Fibroblast of the aortic adventitia (primary cell): ENCODE measurements around the gene RPS10. TPM values are rescaled to one million over a fixed set of nuclear protein-coding genes. Genes with fewer than 3 reads are reported as not detected.
"Not testable (repeated sequence)": the region's sequence is repeated elsewhere in the genome, so short reads cannot be mapped to it uniquely, and the experiment has no call there.

Experiments used
- DNase-seq: peaks from one replicate; pipeline ENCODE4 v3.0.0-alpha.2; 2010; ENCODE audit warnings: low read depth
- H3K4me3 ChIP-seq: 2 replicates; pipeline ENCODE4 v1.5.1; 2011; ENCODE audit warnings: low read depth, mild to moderate bottlenecking, control low read depth, low read length, moderate library complexity
- total RNA-seq: library from RNA; depleted of rRNA; stranded (reverse); fragments of >200 nt; gene quantifications from 2 replicates; pipeline ENCODE4 v1.2.3, GENCODE V29; 2012; ENCODE audit warnings: low replicate concordance
- TF ChIP-seq, protein P1 (sequence below): IDR thresholded peaks from 2 replicates; pipeline ENCODE4 v1.5.1; 2011; ENCODE audit warnings: mild to moderate bottlenecking, low read length, control low read depth, inconsistent platforms; ENCODE audit not compliant: insufficient read depth

RPS10 gene
- total RNA-seq, 1 donor: 2,945 TPM

DNA sequence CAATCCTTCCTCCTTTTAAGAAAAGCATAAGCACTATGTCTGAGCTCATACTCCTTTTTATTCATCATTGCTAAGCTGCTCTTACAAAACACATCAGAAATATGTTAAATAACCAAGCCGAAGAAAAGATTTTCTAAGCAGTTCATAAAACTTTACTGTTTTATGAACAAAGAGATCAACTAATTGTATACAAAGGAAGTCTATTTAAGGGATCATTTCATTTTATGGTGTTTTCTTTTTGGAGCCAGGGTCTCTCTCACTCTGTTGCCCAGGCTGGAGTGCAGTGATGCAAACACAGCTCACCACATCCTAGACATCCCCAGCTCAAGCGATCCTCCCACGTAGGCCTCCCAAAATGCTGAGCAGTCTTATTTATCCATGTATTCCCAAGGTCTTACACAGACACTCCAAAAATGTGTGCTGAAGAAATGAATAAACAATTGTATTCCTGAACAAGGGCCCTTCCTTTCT, 42.7 kb downstream of the RPS10 start:
- H3K4me3 ChIP-seq: no peak overlapping the region
- TF ChIP-seq, protein P1, sequence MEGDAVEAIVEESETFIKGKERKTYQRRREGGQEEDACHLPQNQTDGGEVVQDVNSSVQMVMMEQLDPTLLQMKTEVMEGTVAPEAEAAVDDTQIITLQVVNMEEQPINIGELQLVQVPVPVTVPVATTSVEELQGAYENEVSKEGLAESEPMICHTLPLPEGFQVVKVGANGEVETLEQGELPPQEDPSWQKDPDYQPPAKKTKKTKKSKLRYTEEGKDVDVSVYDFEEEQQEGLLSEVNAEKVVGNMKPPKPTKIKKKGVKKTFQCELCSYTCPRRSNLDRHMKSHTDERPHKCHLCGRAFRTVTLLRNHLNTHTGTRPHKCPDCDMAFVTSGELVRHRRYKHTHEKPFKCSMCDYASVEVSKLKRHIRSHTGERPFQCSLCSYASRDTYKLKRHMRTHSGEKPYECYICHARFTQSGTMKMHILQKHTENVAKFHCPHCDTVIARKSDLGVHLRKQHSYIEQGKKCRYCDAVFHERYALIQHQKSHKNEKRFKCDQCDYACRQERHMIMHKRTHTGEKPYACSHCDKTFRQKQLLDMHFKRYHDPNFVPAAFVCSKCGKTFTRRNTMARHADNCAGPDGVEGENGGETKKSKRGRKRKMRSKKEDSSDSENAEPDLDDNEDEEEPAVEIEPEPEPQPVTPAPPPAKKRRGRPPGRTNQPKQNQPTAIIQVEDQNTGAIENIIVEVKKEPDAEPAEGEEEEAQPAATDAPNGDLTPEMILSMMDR: no peak
- peak; percentile 44 for DNase-seq

DNA sequence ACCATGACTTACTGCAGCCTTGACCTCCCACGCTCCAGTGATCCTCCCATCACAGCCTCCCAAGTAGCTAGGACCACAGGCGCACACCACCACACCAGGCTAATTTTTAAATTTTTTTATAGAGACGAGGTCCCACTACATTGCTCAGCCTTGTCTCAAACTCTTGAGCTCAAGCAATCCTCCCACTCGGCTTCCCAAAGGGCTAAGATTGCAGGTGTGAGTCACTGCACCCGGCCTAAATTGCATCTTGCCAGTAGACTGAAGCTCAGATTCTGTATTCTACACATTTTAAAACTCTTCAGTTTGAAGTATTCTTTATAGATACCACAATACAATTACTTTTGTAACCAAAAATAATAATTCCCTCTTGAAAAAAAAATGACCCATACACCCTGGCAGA, 44.8 kb downstream of the RPS10 start:
- peak; percentile 16 for DNase-seq
- TF ChIP-seq, protein P1: no peak
- H3K4me3 ChIP-seq: no peak overlapping the region

DNA sequence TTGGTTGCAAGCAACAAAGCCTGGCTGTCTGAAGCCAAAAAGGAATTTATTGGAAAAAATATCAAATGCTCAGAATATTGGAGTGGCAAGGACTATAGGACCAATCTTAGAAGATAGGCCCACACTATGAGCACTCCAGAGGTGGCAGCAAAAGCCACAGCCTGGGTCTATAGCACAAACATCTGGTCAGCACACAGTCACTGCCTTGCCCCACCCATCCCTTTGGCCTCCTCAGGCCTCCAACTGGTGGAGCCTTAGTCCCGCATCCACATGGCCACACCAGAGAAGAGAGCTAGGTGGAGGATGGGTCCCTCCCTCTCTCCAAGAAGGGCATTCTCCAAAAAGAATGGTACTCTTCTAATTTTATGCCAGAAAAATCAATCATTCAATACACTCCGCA, 47.4 kb downstream of the RPS10 start:
- DNase-seq: no peak
- H3K4me3 ChIP-seq: no peak overlapping the region
- TF ChIP-seq, protein P1: no peak

DNA sequence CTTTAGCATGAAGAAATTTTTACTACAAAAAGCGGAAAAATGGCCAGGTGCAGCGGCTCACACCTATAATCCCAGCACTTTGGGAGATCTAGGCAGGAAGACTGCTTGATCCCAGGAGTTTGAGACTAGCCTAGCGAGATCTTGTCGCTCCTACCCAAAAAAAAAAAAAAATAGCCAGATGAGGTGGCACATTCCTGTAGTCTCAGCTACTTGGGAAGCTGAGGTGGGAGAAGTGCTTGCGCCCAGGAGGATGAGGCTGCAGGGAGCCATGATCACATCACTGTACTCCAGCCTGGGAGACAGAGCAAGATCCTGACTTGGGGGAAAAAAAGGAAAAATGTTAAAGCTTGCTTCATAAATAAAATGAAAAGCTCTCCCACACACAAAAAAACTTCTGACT, 47.9 kb downstream of the RPS10 start:
- TF ChIP-seq, protein P1: no peak
- H3K4me3 ChIP-seq: no peak overlapping the region
- no peak for DNase-seq

DNA sequence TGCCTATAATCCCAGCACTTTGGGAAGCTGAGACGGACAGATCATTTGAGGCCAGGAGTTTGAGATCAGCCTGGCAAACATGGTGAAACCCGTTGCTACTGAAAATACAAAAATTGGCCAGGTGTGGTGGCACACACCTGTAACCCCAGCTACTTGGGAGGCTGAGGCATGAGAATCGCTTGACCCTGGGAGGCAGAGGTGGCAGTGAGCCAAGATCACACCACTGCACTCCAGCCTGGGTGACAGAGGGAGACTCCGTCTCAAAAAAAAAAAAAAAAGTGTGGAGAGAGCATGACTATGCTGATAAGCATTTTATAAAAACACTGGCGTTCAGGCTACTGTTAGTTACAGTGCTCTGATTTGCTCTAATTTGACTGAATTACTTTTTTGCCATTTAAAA, 48.3 kb downstream of the RPS10 start:
- not testable (repeated sequence) for H3K4me3 ChIP-seq, DNase-seq

DNA sequence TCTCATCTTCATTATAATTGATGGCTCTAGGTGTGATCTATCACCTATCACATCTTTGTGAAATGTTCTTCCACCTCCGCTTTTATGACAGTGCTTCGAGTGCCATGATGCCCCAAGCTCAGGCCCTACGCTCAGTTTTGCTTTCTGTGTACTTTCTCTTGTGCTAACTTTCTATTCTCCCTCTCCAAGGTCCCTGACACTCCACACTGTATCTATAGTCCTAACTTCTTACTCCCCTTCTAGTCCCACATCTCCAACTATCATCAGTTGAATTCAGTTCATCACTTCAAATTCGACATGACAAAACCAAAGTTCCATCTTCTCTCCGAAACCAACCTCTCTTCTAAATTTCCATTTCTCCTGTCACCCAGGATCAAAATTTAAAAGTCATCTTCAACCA, 50.0 kb downstream of the RPS10 start:
- TF ChIP-seq, protein P1: no peak
- no peak for DNase-seq
- H3K4me3 ChIP-seq: no peak overlapping the region

DNA sequence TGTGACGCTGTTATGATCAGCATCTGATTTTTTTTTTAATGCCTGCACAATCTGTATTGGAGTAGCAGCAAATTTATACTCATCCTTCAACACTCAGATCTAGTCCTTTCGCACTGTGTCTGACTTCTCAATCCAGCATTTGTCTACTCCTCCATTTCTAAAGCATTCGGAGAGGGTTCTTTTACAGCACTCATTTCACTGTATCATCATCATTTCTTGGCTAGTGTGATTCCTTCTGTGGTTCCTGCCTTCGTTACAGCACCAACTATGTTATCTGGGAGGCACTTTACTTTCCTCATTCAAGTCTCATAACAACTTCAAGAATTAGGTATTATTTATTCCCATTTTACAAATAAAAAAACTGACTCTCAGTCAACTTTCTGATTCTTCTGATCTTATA, 51.4 kb downstream of the RPS10 start:
- peak; percentile 27 for DNase-seq
- TF ChIP-seq, protein P1: no peak
- no peak overlapping the region for H3K4me3 ChIP-seq

DNA sequence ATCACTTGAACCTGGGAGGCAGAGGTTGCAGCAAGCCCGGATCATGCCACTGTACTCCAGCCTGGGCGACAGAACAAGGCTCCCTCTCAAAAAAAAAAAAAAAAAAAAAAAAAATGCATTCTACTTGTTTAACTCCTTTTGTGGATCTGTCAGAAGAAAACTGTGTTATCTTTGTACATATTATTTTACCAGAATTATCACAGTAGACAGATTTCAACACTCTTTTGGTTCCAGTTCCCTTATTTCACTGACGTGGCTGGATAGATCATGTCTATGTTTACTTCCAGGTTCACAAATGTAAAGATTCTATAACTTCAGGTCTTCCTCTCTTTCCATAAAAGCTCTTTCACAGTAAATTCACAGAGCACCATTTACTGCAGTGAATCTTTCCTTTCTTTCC, 51.8 kb downstream of the RPS10 start:
- no peak for DNase-seq
- no peak overlapping the region for H3K4me3 ChIP-seq
- TF ChIP-seq, protein P1: no peak
